GM12878 (cell line): ENCODE measurements around the gene CYB5R3. TPM values are rescaled to one million over a fixed set of nuclear protein-coding genes. Genes with fewer than 3 reads are reported as not detected.

Source experiments
- ATF2 ChIP-seq: IDR thresholded peaks from 2 replicates; pipeline ENCODE4 v1.6.1; 2012; ENCODE audit warnings: low read length, inconsistent platforms
- CBX5 ChIP-seq: sonication (generic); IDR thresholded peaks from 2 replicates; pipeline ENCODE4 v1.6.1; 2016; ENCODE audit warnings: low read depth, moderate library complexity, mild to moderate bottlenecking, inconsistent platforms
- CEBPB ChIP-seq, 2 experiments: fragments of 150-350 bp in 1 of 2; IDR thresholded peaks; 2 replicates each; pipeline ENCODE4 v1.6.1; 2012 to 2014; ENCODE audit warnings: low read depth in 2 of 2, low read length in 2 of 2, borderline replicate concordance in 1 of 2, inconsistent platforms in 1 of 2
- EZH2 ChIP-seq: IDR thresholded peaks from 2 replicates; pipeline ENCODE4 v1.6.1; 2012; ENCODE audit warnings: low read depth, mild to moderate bottlenecking, control low read depth, inconsistent platforms, low read length, borderline replicate concordance; ENCODE audit not compliant: control insufficient read depth
- FOXM1 ChIP-seq: IDR thresholded peaks from 2 replicates; pipeline ENCODE4 v1.6.1; 2012; ENCODE audit warnings: low read depth, mild to moderate bottlenecking, inconsistent platforms, low read length, moderate library complexity
- GATAD2B ChIP-seq: fragments of 450-650 bp; conservative IDR thresholded peaks from 2 replicates; pipeline ENCODE4 v1.6.1; 2017; ENCODE audit warnings: low read depth, mild to moderate bottlenecking, moderate library complexity
- HCFC1 ChIP-seq: fragments of 150-350 bp; IDR thresholded peaks from 2 replicates; pipeline ENCODE4 v1.6.1; 2014; ENCODE audit warnings: low read length
- JUND ChIP-seq: IDR thresholded peaks from 2 replicates; pipeline ENCODE4 v1.6.1; 2012; ENCODE audit warnings: low read depth, mild to moderate bottlenecking, low read length, improper control_type of control experiment, moderate library complexity
- MEF2A ChIP-seq: IDR thresholded peaks from 2 replicates; pipeline ENCODE4 v1.6.1; 2011; ENCODE audit warnings: low read depth, mild to moderate bottlenecking, low read length, moderate library complexity; ENCODE audit not compliant: insufficient read depth
- MXI1 ChIP-seq: fragments of 150-350 bp; IDR thresholded peaks from 2 replicates; pipeline ENCODE4 v1.6.1; 2011; ENCODE audit warnings: low read depth, mild to moderate bottlenecking, inconsistent platforms, low read length, improper control_type of control experiment
- NFYA ChIP-seq: IDR thresholded peaks from 2 replicates; pipeline ENCODE4 v1.6.1; 2011; ENCODE audit warnings: low read depth, mild to moderate bottlenecking, low read length, improper control_type of control experiment, borderline replicate concordance
- NRF1 ChIP-seq: conservative IDR thresholded peaks from 2 replicates; pipeline ENCODE4 v1.6.1; 2011; ENCODE audit warnings: mild to moderate bottlenecking, low read depth, low read length, improper control_type of control experiment
- RUNX3 ChIP-seq: IDR thresholded peaks from 2 replicates; pipeline ENCODE4 v1.6.1; 2012; ENCODE audit warnings: low read length, inconsistent platforms
- SMAD5 ChIP-seq: IDR thresholded peaks from 2 replicates; pipeline ENCODE4 v1.6.1; 2016; ENCODE audit warnings: antibody characterized with exemption, low read depth
- SPI1 ChIP-seq: IDR thresholded peaks from 2 replicates; pipeline ENCODE4 v1.6.1; 2011; ENCODE audit warnings: low read depth, mild to moderate bottlenecking, low read length, moderate library complexity, borderline replicate concordance; ENCODE audit not compliant: insufficient read depth
- SUPT20H ChIP-seq: IDR thresholded peaks from 2 replicates; pipeline ENCODE4 v1.6.1; 2011; ENCODE audit warnings: low read depth, mild to moderate bottlenecking, low read length, moderate library complexity, borderline replicate concordance; ENCODE audit not compliant: control insufficient read depth
- SUZ12 ChIP-seq: fragments of 200-600 bp; sonication (generic); IDR thresholded peaks from one replicate; pipeline ENCODE4 v1.6.1; 2018; ENCODE audit warnings: antibody characterized with exemption, mild to moderate bottlenecking; ENCODE audit not compliant: unreplicated experiment
- ZNF207 ChIP-seq: fragments of 450-650 bp; IDR thresholded peaks from 2 replicates; pipeline ENCODE4 v1.6.1; 2014; ENCODE audit warnings: antibody characterized with exemption, mild to moderate bottlenecking, borderline replicate concordance
- polyA plus RNA-seq, 11 experiments: library from polyadenylated mRNA; depleted of rRNA in 4 of 11; unstranded in 6 of 11; stranded (reverse) in 5 of 11; fragments of >200 nt; fragmentation: Nextera tagmentation in 4 of 11; fragmentation: Illumina TruSeq in 1 of 11; extraction: Ambion mirVana in 4 of 11; extraction: Trizol in 1 of 11; gene quantifications; 1 replicate in 1 of 11; 2 replicates in 10 of 11; pipeline versions ENCODE4 v1.2.1 to v1.2.3, GENCODE V29; 2011 to 2016; ENCODE audit warnings: inconsistent platforms in 2 of 11, missing spikeins in 2 of 11, low read depth in 1 of 11
- total RNA-seq, 4 experiments: library from RNA; depleted of rRNA in 3 of 4; stranded (reverse); fragments of >200 nt in 3 of 4; fragmentation: Illumina TruSeq in 1 of 4; extraction: Trizol in 1 of 4; gene quantifications; 2 replicates each; pipeline versions ENCODE4 v1.2.1 to v1.2.3, GENCODE V29; 2013 to 2021
- TF ChIP-seq, protein P1 (sequence below): IDR thresholded peaks from 2 replicates; pipeline ENCODE4 v1.6.1; 2011; ENCODE audit warnings: borderline replicate concordance, low read depth, mild to moderate bottlenecking, moderate library complexity, mixed read lengths, low read length; ENCODE audit not compliant: insufficient read depth; ENCODE audit errors: extremely low read length
- TF ChIP-seq, protein P2 (sequence below): fragments of 450-650 bp; IDR thresholded peaks from 2 replicates; pipeline ENCODE4 v1.6.1; 2016; ENCODE audit warnings: mild to moderate bottlenecking
- TF ChIP-seq, protein P3 (sequence below): fragments of 450-650 bp; conservative IDR thresholded peaks from 2 replicates; pipeline ENCODE4 v1.6.1; 2017; ENCODE audit warnings: mild to moderate bottlenecking, moderate library complexity
- TF ChIP-seq, protein P4 (sequence below): IDR thresholded peaks from 2 replicates; pipeline ENCODE4 v1.6.1; 2011; ENCODE audit warnings: borderline replicate concordance, low read depth, mild to moderate bottlenecking, moderate library complexity, low read length; ENCODE audit not compliant: insufficient read depth, poor library complexity, severe bottlenecking

Gene CYB5R3
- total and polyA plus RNA-seq, 10 of the 15 experiments (the other 5 are each of a cell fraction or from before 2014, with no cell fraction given): 2.0 to 119 (median 67.8) TPM

DNA sequence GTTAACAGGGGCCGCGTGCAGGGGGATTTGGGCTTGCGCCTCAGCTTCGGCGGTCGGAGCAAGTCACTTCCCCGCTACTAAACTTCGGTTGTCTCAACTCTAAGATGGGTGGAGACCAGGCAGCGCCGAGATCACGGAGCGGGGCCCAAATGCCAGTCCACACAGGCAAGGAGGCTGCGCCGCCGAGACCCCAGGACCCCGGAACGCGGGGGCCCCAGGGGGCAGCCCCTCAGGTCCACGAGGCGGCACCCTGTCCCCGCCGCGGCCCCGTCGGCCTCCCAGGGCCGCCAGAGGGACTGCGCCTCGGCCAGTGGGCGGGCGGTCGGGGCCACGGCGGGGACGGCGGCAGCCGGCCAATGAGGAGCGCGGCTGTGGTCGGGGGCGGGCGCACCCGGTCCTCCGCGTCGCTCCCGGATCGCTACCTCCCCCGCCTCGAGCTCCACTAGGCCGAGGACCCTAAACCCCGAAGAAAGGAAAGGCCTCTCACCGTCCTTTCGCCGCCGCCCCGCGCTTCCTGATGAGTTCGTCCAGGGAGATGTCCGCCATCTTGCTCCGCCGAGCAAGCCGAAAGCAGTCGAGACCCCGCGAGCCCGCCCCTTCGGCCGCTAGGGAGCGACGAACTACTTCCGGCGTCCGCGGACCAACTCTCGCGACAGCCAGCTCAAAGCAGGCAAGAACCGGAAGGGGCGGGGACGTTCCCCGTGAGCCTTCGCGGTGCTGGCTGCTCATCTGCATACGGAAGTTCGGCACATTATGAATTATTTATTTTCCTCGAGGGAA lies 34.7 kb downstream of the CYB5R3 start, which contains the start of gene POLDIP3 (continued):
- TF ChIP-seq HCFC1 (peak; percentile 64), SUZ12 (no peak), ATF2 (no peak), GATAD2B (peak; percentile 95), MEF2A (no peak), SUPT20H (no peak), SPI1 (no peak; the same call in 1 of the 2 replicates), RUNX3 (no peak), JUND (no peak), MXI1 (peak; percentile 77; the same call in 1 of the 2 replicates), NRF1 (no peak), CEBPB (IDR thresholded peaks at IDR 0.05; ENCODE audit: borderline replicate concordance in 1 of 2, low read depth in 2 of 2, low read length in 2 of 2) (no peak), SMAD5 (no peak), NFYA (no peak), CBX5 (no peak), ZNF207 (peak; percentile 51), EZH2 (no peak), FOXM1 (no peak)
- TF ChIP-seq, protein P1, sequence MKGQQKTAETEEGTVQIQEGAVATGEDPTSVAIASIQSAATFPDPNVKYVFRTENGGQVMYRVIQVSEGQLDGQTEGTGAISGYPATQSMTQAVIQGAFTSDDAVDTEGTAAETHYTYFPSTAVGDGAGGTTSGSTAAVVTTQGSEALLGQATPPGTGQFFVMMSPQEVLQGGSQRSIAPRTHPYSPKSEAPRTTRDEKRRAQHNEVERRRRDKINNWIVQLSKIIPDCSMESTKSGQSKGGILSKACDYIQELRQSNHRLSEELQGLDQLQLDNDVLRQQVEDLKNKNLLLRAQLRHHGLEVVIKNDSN: no peak
- TF ChIP-seq, protein P2, sequence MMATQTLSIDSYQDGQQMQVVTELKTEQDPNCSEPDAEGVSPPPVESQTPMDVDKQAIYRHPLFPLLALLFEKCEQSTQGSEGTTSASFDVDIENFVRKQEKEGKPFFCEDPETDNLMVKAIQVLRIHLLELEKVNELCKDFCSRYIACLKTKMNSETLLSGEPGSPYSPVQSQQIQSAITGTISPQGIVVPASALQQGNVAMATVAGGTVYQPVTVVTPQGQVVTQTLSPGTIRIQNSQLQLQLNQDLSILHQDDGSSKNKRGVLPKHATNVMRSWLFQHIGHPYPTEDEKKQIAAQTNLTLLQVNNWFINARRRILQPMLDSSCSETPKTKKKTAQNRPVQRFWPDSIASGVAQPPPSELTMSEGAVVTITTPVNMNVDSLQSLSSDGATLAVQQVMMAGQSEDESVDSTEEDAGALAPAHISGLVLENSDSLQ: no peak
- TF ChIP-seq, protein P3, sequence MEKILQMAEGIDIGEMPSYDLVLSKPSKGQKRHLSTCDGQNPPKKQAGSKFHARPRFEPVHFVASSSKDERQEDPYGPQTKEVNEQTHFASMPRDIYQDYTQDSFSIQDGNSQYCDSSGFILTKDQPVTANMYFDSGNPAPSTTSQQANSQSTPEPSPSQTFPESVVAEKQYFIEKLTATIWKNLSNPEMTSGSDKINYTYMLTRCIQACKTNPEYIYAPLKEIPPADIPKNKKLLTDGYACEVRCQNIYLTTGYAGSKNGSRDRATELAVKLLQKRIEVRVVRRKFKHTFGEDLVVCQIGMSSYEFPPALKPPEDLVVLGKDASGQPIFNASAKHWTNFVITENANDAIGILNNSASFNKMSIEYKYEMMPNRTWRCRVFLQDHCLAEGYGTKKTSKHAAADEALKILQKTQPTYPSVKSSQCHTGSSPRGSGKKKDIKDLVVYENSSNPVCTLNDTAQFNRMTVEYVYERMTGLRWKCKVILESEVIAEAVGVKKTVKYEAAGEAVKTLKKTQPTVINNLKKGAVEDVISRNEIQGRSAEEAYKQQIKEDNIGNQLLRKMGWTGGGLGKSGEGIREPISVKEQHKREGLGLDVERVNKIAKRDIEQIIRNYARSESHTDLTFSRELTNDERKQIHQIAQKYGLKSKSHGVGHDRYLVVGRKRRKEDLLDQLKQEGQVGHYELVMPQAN: peak; percentile 90
- TF ChIP-seq, protein P4, sequence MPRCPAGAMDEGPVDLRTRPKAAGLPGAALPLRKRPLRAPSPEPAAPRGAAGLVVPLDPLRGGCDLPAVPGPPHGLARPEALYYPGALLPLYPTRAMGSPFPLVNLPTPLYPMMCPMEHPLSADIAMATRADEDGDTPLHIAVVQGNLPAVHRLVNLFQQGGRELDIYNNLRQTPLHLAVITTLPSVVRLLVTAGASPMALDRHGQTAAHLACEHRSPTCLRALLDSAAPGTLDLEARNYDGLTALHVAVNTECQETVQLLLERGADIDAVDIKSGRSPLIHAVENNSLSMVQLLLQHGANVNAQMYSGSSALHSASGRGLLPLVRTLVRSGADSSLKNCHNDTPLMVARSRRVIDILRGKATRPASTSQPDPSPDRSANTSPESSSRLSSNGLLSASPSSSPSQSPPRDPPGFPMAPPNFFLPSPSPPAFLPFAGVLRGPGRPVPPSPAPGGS: no peak
